Adipocyte (in vitro differentiated cells): ENCODE results near the gene ADAMTS2.

Experiments
- DNase-seq: peaks from one replicate; pipeline ENCODE4 v3.0.0-alpha.2; 2015; ENCODE audit warnings: low read depth
- H3K27me3 ChIP-seq: replicated peaks from 2 replicates; pipeline ENCODE4 v1.7.0; 2013; ENCODE audit warnings: mild to moderate bottlenecking, low read length, moderate library complexity; ENCODE audit not compliant: control insufficient read depth, insufficient read depth
- H3K36me3 ChIP-seq: 2 replicates; pipeline ENCODE4 v1.7.0; 2013; ENCODE audit warnings: low read length, mild to moderate bottlenecking, moderate library complexity; ENCODE audit not compliant: control insufficient read depth, insufficient read depth, severe bottlenecking
- H3K4me1 ChIP-seq: 2 replicates; pipeline ENCODE4 v1.7.0; 2013; ENCODE audit warnings: mild to moderate bottlenecking, low read length, moderate library complexity; ENCODE audit not compliant: control insufficient read depth, insufficient read depth
- H3K4me3 ChIP-seq: 2 replicates; pipeline ENCODE4 v1.7.0; 2013; ENCODE audit warnings: mild to moderate bottlenecking, low read length, moderate library complexity
- H3K9ac ChIP-seq: 2 replicates; pipeline ENCODE4 v1.7.0; 2013; ENCODE audit warnings: mild to moderate bottlenecking, low read length, moderate library complexity
- H3K9me3 ChIP-seq: 2 replicates; pipeline ENCODE4 v1.7.0; 2013; ENCODE audit warnings: mild to moderate bottlenecking, low read length, moderate library complexity; ENCODE audit not compliant: control insufficient read depth

ADAMTS2 gene

GRCh38 chr5:179319741-179320281 is 25.4 kb downstream of the ADAMTS2 start:
- peak overlapping the region; percentile 55 for H3K9ac ChIP-seq
- H3K9me3 ChIP-seq = no peaks in the 10 kb centered on the region
- peak; percentile 64 for DNase-seq
- H3K4me3 ChIP-seq = no peak overlapping the region
- no peaks in the 10 kb centered on the region for H3K27me3 ChIP-seq
- H3K36me3 ChIP-seq = peaks cover 13% of the 10 kb centered on the region
- H3K4me1 ChIP-seq = peaks cover 65% of the 10 kb centered on the region

- no peak for DNase-seq
- H3K9ac ChIP-seq = no peak overlapping the region
- peaks cover 12% of the 10 kb centered on the region for H3K36me3 ChIP-seq
- H3K27me3 ChIP-seq = no peaks in the 10 kb centered on the region
- no peaks in the 10 kb centered on the region for H3K9me3 ChIP-seq
- H3K4me3 ChIP-seq = no peak overlapping the region
- H3K4me1 ChIP-seq = peaks cover 72% of the 10 kb centered on the region
Observed at GRCh38 chr5:179319123-179319522, 26.1 kb downstream of the ADAMTS2 start.

- no peak for DNase-seq
- H3K4me3 ChIP-seq = no peak overlapping the region
- peaks cover 12% of the 10 kb centered on the region for H3K36me3 ChIP-seq
- H3K9ac ChIP-seq = no peak overlapping the region
- peaks cover 76% of the 10 kb centered on the region for H3K4me1 ChIP-seq
- H3K9me3 ChIP-seq = no peaks in the 10 kb centered on the region
- H3K27me3 ChIP-seq = no peaks in the 10 kb centered on the region
Observed at GRCh38 chr5:179318221-179318955, 26.9 kb downstream of the ADAMTS2 start.

GRCh38 chr5:179317411-179318220 is 27.6 kb downstream of the ADAMTS2 start:
- no peak for DNase-seq
- Histone ChIP-seq H3K9ac (no peak overlapping the region), H3K36me3 (peaks cover 13% of the 10 kb centered on the region), H3K4me1 (peaks cover 74% of the 10 kb centered on the region), H3K4me3 (no peak overlapping the region), H3K9me3 (no peaks in the 10 kb centered on the region), H3K27me3 (no peaks in the 10 kb centered on the region)

- no peak overlapping the region for H3K9ac ChIP-seq
- H3K4me1 ChIP-seq = peaks cover 69% of the 10 kb centered on the region
- no peaks in the 10 kb centered on the region for H3K27me3 ChIP-seq
- peaks cover 17% of the 10 kb centered on the region for H3K36me3 ChIP-seq
- H3K9me3 ChIP-seq = no peaks in the 10 kb centered on the region
- H3K4me3 ChIP-seq = no peak overlapping the region
- no peak for DNase-seq
Observed at GRCh38 chr5:179316982-179317381, 28.3 kb downstream of the ADAMTS2 start.

- Histone ChIP-seq H3K9ac (no peak overlapping the region), H3K36me3 (peaks cover 16% of the 10 kb centered on the region), H3K27me3 (no peaks in the 10 kb centered on the region), H3K4me3 (no peak overlapping the region), H3K9me3 (no peaks in the 10 kb centered on the region), H3K4me1 (peaks cover 65% of the 10 kb centered on the region)
- DNase-seq = no peak
Observed at GRCh38 chr5:179316111-179316551, 29.1 kb downstream of the ADAMTS2 start.

GRCh38 chr5:179315356-179315890 is 29.8 kb downstream of the ADAMTS2 start:
- DNase-seq = no peak
- peaks cover 16% of the 10 kb centered on the region for H3K36me3 ChIP-seq
- no peaks in the 10 kb centered on the region for H3K9me3 ChIP-seq
- H3K9ac ChIP-seq = peak overlapping the region; percentile 45
- peaks cover 61% of the 10 kb centered on the region for H3K4me1 ChIP-seq
- H3K4me3 ChIP-seq = no peak overlapping the region
- no peaks in the 10 kb centered on the region for H3K27me3 ChIP-seq

GRCh38 chr5:179314606-179315355 is 30.5 kb downstream of the ADAMTS2 start:
- H3K9ac ChIP-seq = peak overlapping the region; percentile 76
- H3K4me3 ChIP-seq = peak overlapping the region; percentile 22
- peaks cover 16% of the 10 kb centered on the region for H3K36me3 ChIP-seq
- no peaks in the 10 kb centered on the region for H3K27me3 ChIP-seq
- peaks cover 56% of the 10 kb centered on the region for H3K4me1 ChIP-seq
- no peaks in the 10 kb centered on the region for H3K9me3 ChIP-seq
- DNase-seq = no peak

GRCh38 chr5:179313849-179314521 is 31.3 kb downstream of the ADAMTS2 start:
- no peaks in the 10 kb centered on the region for H3K9me3 ChIP-seq
- H3K4me3 ChIP-seq = peak overlapping the region; percentile 22
- peak overlapping the region; percentile 76 for H3K9ac ChIP-seq
- peaks cover 48% of the 10 kb centered on the region for H3K4me1 ChIP-seq
- H3K27me3 ChIP-seq = no peaks in the 10 kb centered on the region
- H3K36me3 ChIP-seq = peaks cover 16% of the 10 kb centered on the region
- peak; percentile 86 for DNase-seq

- H3K9me3 ChIP-seq = no peaks in the 10 kb centered on the region
- peak; percentile 24 for DNase-seq
- H3K4me3 ChIP-seq = no peak overlapping the region
- H3K9ac ChIP-seq = no peak overlapping the region
- H3K4me1 ChIP-seq = peaks cover 35% of the 10 kb centered on the region
- H3K36me3 ChIP-seq = peaks cover 20% of the 10 kb centered on the region
- no peaks in the 10 kb centered on the region for H3K27me3 ChIP-seq
Observed at GRCh38 chr5:179312557-179313235, 32.6 kb downstream of the ADAMTS2 start.
